GM12891 (cell line): ENCODE results near the gene SLC25A21.

Experiments used
- POLR2A ChIP-seq: IDR thresholded peaks from 2 replicates; pipeline ENCODE4 v1.6.1; 2011; ENCODE audit warnings: low read depth, low read length, control low read depth
- POLR2AphosphoS5 ChIP-seq: IDR thresholded peaks from 2 replicates; pipeline ENCODE4 v1.6.1; 2011; ENCODE audit warnings: low read depth, low read length, control low read depth
- POU2F2 ChIP-seq: IDR thresholded peaks from 2 replicates; pipeline ENCODE4 v1.6.1; 2011; ENCODE audit warnings: low read depth, mild to moderate bottlenecking, control low read depth, low read length, moderate library complexity
- SPI1 ChIP-seq: IDR thresholded peaks from 2 replicates; pipeline ENCODE4 v1.6.1; 2011; ENCODE audit warnings: low read depth, low read length, control low read depth
- TAF1 ChIP-seq: IDR thresholded peaks from 2 replicates; pipeline ENCODE4 v1.6.1; 2011; ENCODE audit warnings: low read depth, low read length, control low read depth

DNA sequence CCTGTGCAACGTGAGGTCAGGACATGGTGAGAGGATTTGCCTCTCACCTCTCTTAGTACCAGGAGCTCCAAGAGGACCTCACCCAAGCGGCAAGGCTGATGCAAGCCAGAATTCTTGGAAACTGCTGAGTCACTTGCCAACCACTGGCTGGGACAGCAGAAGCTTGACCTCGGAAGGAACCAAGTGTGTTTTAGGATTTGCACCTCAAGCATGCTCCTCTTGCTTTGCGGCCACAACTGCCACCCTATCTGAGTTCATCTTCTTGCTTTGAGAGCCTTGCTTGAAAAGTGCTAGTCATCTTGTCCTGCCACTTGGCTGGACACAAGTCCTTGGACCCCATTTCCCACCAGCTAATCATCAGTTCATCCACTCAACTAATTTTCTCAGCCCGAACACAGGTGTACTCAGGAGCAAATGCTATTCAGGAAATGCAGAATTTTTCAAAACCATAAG lies 195.8 kb downstream of the SLC25A21 start:
- TF ChIP-seq POLR2AphosphoS5: no peak
- no peak for TF ChIP-seq POLR2A
- TF ChIP-seq TAF1: no peak
- no peak for TF ChIP-seq SPI1
- no peak for TF ChIP-seq POU2F2
